SK-N-SH treated with all-trans-retinoic acid at 6 μM for 48 hours (cell line): Measurements from ENCODE around the gene CAMSAP2.

Experiments used
- ATAC-seq: fragments of 200-7000 bp; cut with Tn5 transposase; 3 replicates; pipeline ENCODE4 v1.9.1; 2020; ENCODE audit warnings: mild to moderate bottlenecking, moderate library complexity
- ARNTL ChIP-seq: fragments of 450-650 bp; formaldehyde crosslinking; IDR thresholded peaks from 2 replicates; pipeline ENCODE4 v1.5.0; 2020; ENCODE audit warnings: low read depth, mild to moderate bottlenecking, moderate library complexity, borderline replicate concordance
- BACH2 ChIP-seq: fragments of 250-450 bp; sonication (Bioruptor Pico); IDR thresholded peaks from 2 replicates; pipeline ENCODE4 v1.9.0; 2021; ENCODE audit warnings: mild to moderate bottlenecking, borderline replicate concordance
- ESRRG ChIP-seq: fragments of 250-450 bp; sonication (Bioruptor Pico); IDR thresholded peaks from 2 replicates; pipeline ENCODE4 v1.6.1; 2021; ENCODE audit warnings: mild to moderate bottlenecking
- GLIS3 ChIP-seq: fragments of 250-450 bp; sonication (Bioruptor Pico); IDR thresholded peaks from 2 replicates; pipeline ENCODE4 v1.5.0; 2020; ENCODE audit warnings: mild to moderate bottlenecking, moderate library complexity
- ISL1 ChIP-seq: fragments of 250-450 bp; sonication (Bioruptor Pico); IDR thresholded peaks from 2 replicates; pipeline ENCODE4 v2.1.2; 2022; ENCODE audit warnings: mild to moderate bottlenecking, moderate library complexity
- OSR1 ChIP-seq: fragments of 250-450 bp; sonication (Bioruptor Pico); IDR thresholded peaks from 2 replicates; pipeline ENCODE4 v1.8.0; 2022; ENCODE audit warnings: moderate library complexity, mild to moderate bottlenecking, inconsistent platforms
- PPARA ChIP-seq: fragments of 250-450 bp; sonication (Bioruptor Pico); IDR thresholded peaks from 2 replicates; pipeline ENCODE4 v1.5.0; 2020; ENCODE audit warnings: mild to moderate bottlenecking, borderline replicate concordance
- RARB ChIP-seq: fragments of 250-450 bp; sonication (Bioruptor Pico); IDR thresholded peaks from 2 replicates; pipeline ENCODE4 v1.8.0; 2021; ENCODE audit warnings: mild to moderate bottlenecking, moderate library complexity
- SNAI2 ChIP-seq: fragments of 250-450 bp; sonication (Bioruptor Pico); IDR thresholded peaks from 2 replicates; pipeline ENCODE4 v1.5.0; 2020; ENCODE audit warnings: mild to moderate bottlenecking, moderate library complexity
- TCF4 ChIP-seq: fragments of 250-450 bp; sonication (Bioruptor Pico); IDR thresholded peaks from 2 replicates; pipeline ENCODE4 v1.8.0; 2021; ENCODE audit warnings: mild to moderate bottlenecking, moderate library complexity, borderline replicate concordance
- TOX ChIP-seq: fragments of 250-450 bp; sonication (Bioruptor Pico); IDR thresholded peaks from 2 replicates; pipeline ENCODE4 v1.8.0; 2021; ENCODE audit warnings: mild to moderate bottlenecking, moderate library complexity, borderline replicate concordance
- ZFP3 ChIP-seq: fragments of 250-450 bp; sonication (Bioruptor Pico); IDR thresholded peaks from 2 replicates; pipeline ENCODE4 v1.5.0; 2020; ENCODE audit warnings: mild to moderate bottlenecking, moderate library complexity
- ZFP30 ChIP-seq: fragments of 450-650 bp; formaldehyde crosslinking; IDR thresholded peaks from 2 replicates; pipeline ENCODE4 v1.5.0; 2022; ENCODE audit warnings: mild to moderate bottlenecking, moderate library complexity
- ZNF565 ChIP-seq: fragments of 450-650 bp; formaldehyde crosslinking; conservative IDR thresholded peaks from 2 replicates; pipeline ENCODE4 v1.5.0; 2020; ENCODE audit warnings: low read depth, mild to moderate bottlenecking, moderate library complexity
- ZNF70 ChIP-seq: fragments of 450-650 bp; formaldehyde crosslinking; IDR thresholded peaks from 2 replicates; pipeline ENCODE4 v1.5.0; 2020; ENCODE audit warnings: mild to moderate bottlenecking, moderate library complexity
- TF ChIP-seq, protein P1 (sequence below): fragments of 250-450 bp; sonication (Bioruptor Pico); IDR thresholded peaks from 2 replicates; pipeline ENCODE4 v1.5.1; 2020; ENCODE audit warnings: low read depth, mild to moderate bottlenecking, moderate library complexity
- TF ChIP-seq, protein P2 (sequence below): fragments of 250-450 bp; sonication (Bioruptor Pico); IDR thresholded peaks from 2 replicates; pipeline ENCODE4 v1.5.1; 2021; ENCODE audit warnings: mild to moderate bottlenecking, moderate library complexity
- TF ChIP-seq, protein P3 (sequence below): fragments of 250-450 bp; sonication (Bioruptor Pico); IDR thresholded peaks from 2 replicates; pipeline ENCODE4 v1.5.0; 2020; ENCODE audit warnings: mild to moderate bottlenecking, moderate library complexity
- TF ChIP-seq, protein P4 (sequence below): fragments of 250-450 bp; sonication (Bioruptor Pico); IDR thresholded peaks from 2 replicates; pipeline ENCODE4 v1.8.0; 2021; ENCODE audit warnings: low read depth, mild to moderate bottlenecking, moderate library complexity, borderline replicate concordance
- TF ChIP-seq, protein P5 (sequence below): fragments of 250-450 bp; sonication (Bioruptor Pico); IDR thresholded peaks from 2 replicates; pipeline ENCODE4 v1.8.0; 2020; ENCODE audit warnings: mild to moderate bottlenecking, moderate library complexity, borderline replicate concordance

CAMSAP2 gene

DNA sequence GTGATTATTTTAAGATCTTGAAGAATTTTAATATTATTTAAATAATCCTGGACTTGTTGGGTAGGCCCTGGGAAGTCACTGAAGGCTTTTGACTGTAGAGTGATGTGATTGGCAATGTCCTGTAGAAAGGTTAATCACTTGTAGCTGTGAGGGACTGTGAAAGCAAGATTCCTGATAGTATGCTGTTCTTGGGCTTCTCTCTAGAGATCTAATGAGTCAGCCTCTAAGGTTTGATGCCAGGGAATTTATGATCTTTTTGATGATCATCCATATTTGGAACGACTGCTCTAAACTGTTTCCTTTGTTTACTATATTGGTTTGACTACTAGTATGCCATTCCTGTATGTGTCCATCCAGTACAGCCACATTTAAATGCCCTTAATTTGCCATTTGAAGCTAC is 56.5 kb downstream of the CAMSAP2 start:
- ATAC-seq = peak; percentile 81
- TF ChIP-seq ESRRG (no peak), ZFP30 (no peak)
- TF ChIP-seq, protein P1, sequence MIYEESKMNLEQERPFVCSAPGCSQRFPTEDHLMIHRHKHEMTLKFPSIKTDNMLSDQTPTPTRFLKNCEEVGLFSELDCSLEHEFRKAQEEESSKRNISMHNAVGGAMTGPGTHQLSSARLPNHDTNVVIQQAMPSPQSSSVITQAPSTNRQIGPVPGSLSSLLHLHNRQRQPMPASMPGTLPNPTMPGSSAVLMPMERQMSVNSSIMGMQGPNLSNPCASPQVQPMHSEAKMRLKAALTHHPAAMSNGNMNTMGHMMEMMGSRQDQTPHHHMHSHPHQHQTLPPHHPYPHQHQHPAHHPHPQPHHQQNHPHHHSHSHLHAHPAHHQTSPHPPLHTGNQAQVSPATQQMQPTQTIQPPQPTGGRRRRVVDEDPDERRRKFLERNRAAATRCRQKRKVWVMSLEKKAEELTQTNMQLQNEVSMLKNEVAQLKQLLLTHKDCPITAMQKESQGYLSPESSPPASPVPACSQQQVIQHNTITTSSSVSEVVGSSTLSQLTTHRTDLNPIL = no peak

DNA sequence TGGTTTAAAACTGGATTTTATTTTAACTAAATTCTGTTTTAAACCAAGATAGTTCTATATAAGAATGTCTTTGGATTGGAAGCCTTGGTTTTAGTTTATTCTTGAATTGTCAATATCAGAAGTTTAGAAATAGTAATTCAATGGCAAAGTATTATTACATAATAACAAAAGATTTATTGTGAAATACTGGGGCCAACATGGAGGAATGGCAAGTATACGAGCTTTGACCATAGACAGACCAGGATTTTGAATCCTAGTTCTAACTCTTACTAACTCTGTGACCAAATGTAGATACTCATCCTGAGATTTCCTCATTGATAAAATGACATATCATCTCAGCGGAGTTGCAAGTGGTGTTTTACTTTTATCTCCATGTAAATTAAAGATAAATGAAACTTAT is 63.3 kb downstream of the CAMSAP2 start:
- TF ChIP-seq BACH2 (CRISPR knock-in tag) = no peak
- no peak for TF ChIP-seq ZFP3 (CRISPR knock-in tag)
- no peak for TF ChIP-seq ESRRG
- TF ChIP-seq TOX = no peak
- TF ChIP-seq GLIS3 (CRISPR knock-in tag) = no peak
- TF ChIP-seq, protein P1 = no peak
- TF ChIP-seq OSR1 (CRISPR knock-in tag) = no peak
- TF ChIP-seq, protein P2, sequence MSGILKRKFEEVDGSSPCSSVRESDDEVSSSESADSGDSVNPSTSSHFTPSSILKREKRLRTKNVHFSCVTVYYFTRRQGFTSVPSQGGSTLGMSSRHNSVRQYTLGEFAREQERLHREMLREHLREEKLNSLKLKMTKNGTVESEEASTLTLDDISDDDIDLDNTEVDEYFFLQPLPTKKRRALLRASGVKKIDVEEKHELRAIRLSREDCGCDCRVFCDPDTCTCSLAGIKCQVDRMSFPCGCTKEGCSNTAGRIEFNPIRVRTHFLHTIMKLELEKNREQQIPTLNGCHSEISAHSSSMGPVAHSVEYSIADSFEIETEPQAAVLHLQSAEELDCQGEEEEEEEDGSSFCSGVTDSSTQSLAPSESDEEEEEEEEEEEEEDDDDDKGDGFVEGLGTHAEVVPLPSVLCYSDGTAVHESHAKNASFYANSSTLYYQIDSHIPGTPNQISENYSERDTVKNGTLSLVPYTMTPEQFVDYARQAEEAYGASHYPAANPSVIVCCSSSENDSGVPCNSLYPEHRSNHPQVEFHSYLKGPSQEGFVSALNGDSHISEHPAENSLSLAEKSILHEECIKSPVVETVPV = no peak
- TF ChIP-seq, protein P3, sequence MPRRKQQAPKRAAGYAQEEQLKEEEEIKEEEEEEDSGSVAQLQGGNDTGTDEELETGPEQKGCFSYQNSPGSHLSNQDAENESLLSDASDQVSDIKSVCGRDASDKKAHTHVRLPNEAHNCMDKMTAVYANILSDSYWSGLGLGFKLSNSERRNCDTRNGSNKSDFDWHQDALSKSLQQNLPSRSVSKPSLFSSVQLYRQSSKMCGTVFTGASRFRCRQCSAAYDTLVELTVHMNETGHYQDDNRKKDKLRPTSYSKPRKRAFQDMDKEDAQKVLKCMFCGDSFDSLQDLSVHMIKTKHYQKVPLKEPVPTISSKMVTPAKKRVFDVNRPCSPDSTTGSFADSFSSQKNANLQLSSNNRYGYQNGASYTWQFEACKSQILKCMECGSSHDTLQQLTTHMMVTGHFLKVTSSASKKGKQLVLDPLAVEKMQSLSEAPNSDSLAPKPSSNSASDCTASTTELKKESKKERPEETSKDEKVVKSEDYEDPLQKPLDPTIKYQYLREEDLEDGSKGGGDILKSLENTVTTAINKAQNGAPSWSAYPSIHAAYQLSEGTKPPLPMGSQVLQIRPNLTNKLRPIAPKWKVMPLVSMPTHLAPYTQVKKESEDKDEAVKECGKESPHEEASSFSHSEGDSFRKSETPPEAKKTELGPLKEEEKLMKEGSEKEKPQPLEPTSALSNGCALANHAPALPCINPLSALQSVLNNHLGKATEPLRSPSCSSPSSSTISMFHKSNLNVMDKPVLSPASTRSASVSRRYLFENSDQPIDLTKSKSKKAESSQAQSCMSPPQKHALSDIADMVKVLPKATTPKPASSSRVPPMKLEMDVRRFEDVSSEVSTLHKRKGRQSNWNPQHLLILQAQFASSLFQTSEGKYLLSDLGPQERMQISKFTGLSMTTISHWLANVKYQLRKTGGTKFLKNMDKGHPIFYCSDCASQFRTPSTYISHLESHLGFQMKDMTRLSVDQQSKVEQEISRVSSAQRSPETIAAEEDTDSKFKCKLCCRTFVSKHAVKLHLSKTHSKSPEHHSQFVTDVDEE (CRISPR knock-in tag) = no peak
- TF ChIP-seq RARB (CRISPR knock-in tag) = no peak
- no peak for TF ChIP-seq PPARA (CRISPR knock-in tag)
- no peak for ATAC-seq

DNA sequence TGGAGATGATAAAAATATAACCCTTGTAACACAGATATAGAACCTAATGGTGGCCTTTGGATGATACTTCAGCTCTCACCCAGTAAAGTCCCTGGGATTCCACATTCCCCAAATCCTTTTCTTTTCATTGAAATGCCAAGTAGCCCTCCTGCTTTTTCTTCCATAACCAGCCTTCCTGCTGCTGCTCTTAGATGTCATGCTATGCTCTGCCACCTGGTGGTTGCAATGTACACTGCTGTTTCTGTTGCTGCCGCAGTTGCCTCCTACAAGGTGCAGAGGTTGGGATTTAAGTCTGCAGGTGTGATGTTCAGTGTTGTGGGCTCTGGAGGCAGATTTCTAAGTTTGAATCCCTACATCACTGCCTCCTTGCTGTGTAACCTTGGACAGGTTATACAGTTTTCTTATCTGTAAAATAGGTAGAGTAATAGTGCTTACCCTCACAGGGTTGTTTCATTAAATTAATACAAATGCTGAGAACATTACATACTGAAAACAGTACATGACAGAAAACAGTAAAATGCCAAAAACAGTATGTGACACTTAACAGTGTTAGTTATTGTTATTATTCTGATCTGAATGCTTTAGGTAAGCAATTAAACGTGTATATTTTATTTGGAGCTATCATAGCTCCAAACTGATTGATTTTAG is 64.3 kb downstream of the CAMSAP2 start:
- peak; percentile 100 for ATAC-seq
- TF ChIP-seq, protein P3 (CRISPR knock-in tag) = no peak
- TF ChIP-seq ARNTL (CRISPR knock-in tag) (no peak), ZNF70 (CRISPR knock-in tag) (no peak), TOX (no peak), RARB (CRISPR knock-in tag) (no peak), ISL1 (CRISPR knock-in tag) (no peak), SNAI2 (CRISPR knock-in tag) (no peak), ZNF565 (CRISPR knock-in tag) (no peak), TCF4 (CRISPR knock-in tag) (no peak), ZFP30 (no peak), GLIS3 (CRISPR knock-in tag) (no peak), PPARA (CRISPR knock-in tag) (no peak)
- TF ChIP-seq, protein P1 = no peak
- TF ChIP-seq, protein P4, sequence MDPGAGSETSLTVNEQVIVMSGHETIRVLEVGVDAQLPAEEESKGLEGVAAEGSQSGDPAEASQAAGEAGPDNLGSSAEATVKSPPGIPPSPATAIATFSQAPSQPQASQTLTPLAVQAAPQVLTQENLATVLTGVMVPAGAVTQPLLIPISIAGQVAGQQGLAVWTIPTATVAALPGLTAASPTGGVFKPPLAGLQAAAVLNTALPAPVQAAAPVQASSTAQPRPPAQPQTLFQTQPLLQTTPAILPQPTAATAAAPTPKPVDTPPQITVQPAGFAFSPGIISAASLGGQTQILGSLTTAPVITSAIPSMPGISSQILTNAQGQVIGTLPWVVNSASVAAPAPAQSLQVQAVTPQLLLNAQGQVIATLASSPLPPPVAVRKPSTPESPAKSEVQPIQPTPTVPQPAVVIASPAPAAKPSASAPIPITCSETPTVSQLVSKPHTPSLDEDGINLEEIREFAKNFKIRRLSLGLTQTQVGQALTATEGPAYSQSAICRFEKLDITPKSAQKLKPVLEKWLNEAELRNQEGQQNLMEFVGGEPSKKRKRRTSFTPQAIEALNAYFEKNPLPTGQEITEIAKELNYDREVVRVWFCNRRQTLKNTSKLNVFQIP (CRISPR knock-in tag) = no peak
- TF ChIP-seq, protein P5, sequence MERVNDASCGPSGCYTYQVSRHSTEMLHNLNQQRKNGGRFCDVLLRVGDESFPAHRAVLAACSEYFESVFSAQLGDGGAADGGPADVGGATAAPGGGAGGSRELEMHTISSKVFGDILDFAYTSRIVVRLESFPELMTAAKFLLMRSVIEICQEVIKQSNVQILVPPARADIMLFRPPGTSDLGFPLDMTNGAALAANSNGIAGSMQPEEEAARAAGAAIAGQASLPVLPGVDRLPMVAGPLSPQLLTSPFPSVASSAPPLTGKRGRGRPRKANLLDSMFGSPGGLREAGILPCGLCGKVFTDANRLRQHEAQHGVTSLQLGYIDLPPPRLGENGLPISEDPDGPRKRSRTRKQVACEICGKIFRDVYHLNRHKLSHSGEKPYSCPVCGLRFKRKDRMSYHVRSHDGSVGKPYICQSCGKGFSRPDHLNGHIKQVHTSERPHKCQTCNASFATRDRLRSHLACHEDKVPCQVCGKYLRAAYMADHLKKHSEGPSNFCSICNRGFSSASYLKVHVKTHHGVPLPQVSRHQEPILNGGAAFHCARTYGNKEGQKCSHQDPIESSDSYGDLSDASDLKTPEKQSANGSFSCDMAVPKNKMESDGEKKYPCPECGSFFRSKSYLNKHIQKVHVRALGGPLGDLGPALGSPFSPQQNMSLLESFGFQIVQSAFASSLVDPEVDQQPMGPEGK (CRISPR knock-in tag) = no peak
- TF ChIP-seq, protein P2 = no peak
